K562 (cell line): ENCODE data around the gene MCCD1. TPM values are rescaled to one million over a fixed set of nuclear protein-coding genes. Genes with fewer than 3 reads are reported as not detected.

ENCODE experiments used
- CEBPG ChIP-seq, 3 experiments: fragments of 200-800 bp in 1 of 3; sonication (Bioruptor generic) in 1 of 3; sonication (generic) in 1 of 3; formaldehyde crosslinking in 1 of 3; IDR thresholded peaks in 2 of 3; conservative IDR thresholded peaks in 1 of 3; 2 replicates each; pipeline versions ENCODE4 v1.6.1 to v1.8.0; 2016 to 2022; ENCODE audit warnings: missing compliant biosample characterization in 2 of 3, missing genetic modification characterization in 2 of 3, mild to moderate bottlenecking in 1 of 3, missing genetic modification reagents in 1 of 3
- EGR1 ChIP-seq: fragments of 450-650 bp; conservative IDR thresholded peaks from 2 replicates; pipeline ENCODE4 v1.6.1; 2017; ENCODE audit warnings: mild to moderate bottlenecking
- ETS2 ChIP-seq: IDR thresholded peaks from 2 replicates; pipeline ENCODE4 v1.6.1; 2016; ENCODE audit warnings: borderline replicate concordance, missing genetic modification characterization, mild to moderate bottlenecking, moderate library complexity, missing compliant biosample characterization; ENCODE audit not compliant: poor library complexity, severe bottlenecking
- IRF2 ChIP-seq: sonication (generic); formaldehyde crosslinking; IDR thresholded peaks from 2 replicates; pipeline ENCODE4 v1.8.1; 2022; ENCODE audit warnings: mild to moderate bottlenecking, missing genetic modification reagents
- MAZ ChIP-seq, 2 experiments: fragments of 450-650 bp in 1 of 2; sonication (generic) in 1 of 2; formaldehyde crosslinking; IDR thresholded peaks in 1 of 2; conservative IDR thresholded peaks in 1 of 2; 2 replicates each; pipeline versions ENCODE4 v1.4.0 to v1.5.0; 2020; ENCODE audit warnings: mild to moderate bottlenecking in 1 of 2, missing genetic modification reagents in 1 of 2
- NFE2L1 ChIP-seq: fragments of 450-650 bp; IDR thresholded peaks from 2 replicates; pipeline ENCODE4 v1.6.1; 2016; ENCODE audit warnings: missing genetic modification characterization, low read depth, mild to moderate bottlenecking, missing compliant biosample characterization, moderate library complexity, borderline replicate concordance
- PHB ChIP-seq: fragments of 250-450 bp; sonication (Bioruptor Pico); IDR thresholded peaks from 2 replicates; pipeline ENCODE4 v1.5.0; 2021
- SMAD2 ChIP-seq: fragments of 150-350 bp; IDR thresholded peaks from 2 replicates; pipeline ENCODE4 v1.6.1; 2014; ENCODE audit warnings: low read depth, mild to moderate bottlenecking, low read length
- STAT5A ChIP-seq: IDR thresholded peaks from 2 replicates; pipeline ENCODE4 v1.6.1; 2012; ENCODE audit warnings: low read length, inconsistent platforms, borderline replicate concordance
- ZNF699 ChIP-seq: fragments of 250-450 bp; sonication (Bioruptor Pico); IDR thresholded peaks from 2 replicates; pipeline ENCODE4 v1.8.0; 2021; ENCODE audit warnings: mild to moderate bottlenecking, moderate library complexity; ENCODE audit not compliant: insufficient replicate concordance
- polyA plus RNA-seq, 8 experiments: library from polyadenylated mRNA; depleted of rRNA in 4 of 8; stranded (reverse) in 5 of 8; unstranded in 3 of 8; fragments of >200 nt; fragmentation: Nextera tagmentation in 2 of 8; fragmentation: Illumina TruSeq in 1 of 8; extraction: Ambion mirVana in 2 of 8; extraction: Trizol in 1 of 8; gene quantifications; 2 replicates each; pipeline versions ENCODE4 v1.2.1 to v1.2.3, GENCODE V29; 2011 to 2014; ENCODE audit warnings: inconsistent platforms in 1 of 8, missing spikeins in 1 of 8
- total RNA-seq, 7 experiments: library from RNA; depleted of rRNA in 6 of 7; stranded (reverse); fragments of >200 nt in 6 of 7; fragmentation: Illumina TruSeq in 2 of 7; extraction: Trizol in 2 of 7; gene quantifications; 2 replicates each; pipeline versions ENCODE4 v1.2.1 to v1.2.3, GENCODE V29; 2011 to 2021; ENCODE audit warnings: low replicate concordance in 1 of 7
- TF ChIP-seq, protein P1 (sequence below): conservative IDR thresholded peaks from 2 replicates; pipeline ENCODE4 v1.6.1; 2011; ENCODE audit warnings: low read depth, mild to moderate bottlenecking, low read length; ENCODE audit not compliant: control insufficient read depth
- TF ChIP-seq, protein P2 (sequence below), 3 experiments: fragments of 200-800 bp in 1 of 3; fragments of 250-450 bp in 1 of 3; fragments of 450-650 bp in 1 of 3; sonication (Bioruptor Pico) in 1 of 3; sonication (Bioruptor generic) in 1 of 3; formaldehyde crosslinking in 1 of 3; IDR thresholded peaks; 2 replicates each; pipeline versions ENCODE4 v1.6.1 to v1.8.0; 2016 to 2022; ENCODE audit warnings: mild to moderate bottlenecking in 2 of 3, missing genetic modification characterization in 2 of 3, missing compliant biosample characterization in 1 of 3, moderate library complexity in 1 of 3
- TF ChIP-seq, protein P3 (sequence below): sonication (generic); formaldehyde crosslinking; IDR thresholded peaks from 2 replicates; pipeline ENCODE4 v1.8.0; 2023; ENCODE audit warnings: mild to moderate bottlenecking, missing genetic modification reagents
- TF ChIP-seq, protein P4 (sequence below): sonication (generic); formaldehyde crosslinking; IDR thresholded peaks from 2 replicates; pipeline ENCODE4 v1.8.1; 2023; ENCODE audit warnings: mild to moderate bottlenecking, missing genetic modification reagents

MCCD1 gene
- total and polyA plus RNA-seq, 9 of the 15 experiments (the other 6 are each of a cell fraction or from before 2014, with no cell fraction given): not detected

DNA sequence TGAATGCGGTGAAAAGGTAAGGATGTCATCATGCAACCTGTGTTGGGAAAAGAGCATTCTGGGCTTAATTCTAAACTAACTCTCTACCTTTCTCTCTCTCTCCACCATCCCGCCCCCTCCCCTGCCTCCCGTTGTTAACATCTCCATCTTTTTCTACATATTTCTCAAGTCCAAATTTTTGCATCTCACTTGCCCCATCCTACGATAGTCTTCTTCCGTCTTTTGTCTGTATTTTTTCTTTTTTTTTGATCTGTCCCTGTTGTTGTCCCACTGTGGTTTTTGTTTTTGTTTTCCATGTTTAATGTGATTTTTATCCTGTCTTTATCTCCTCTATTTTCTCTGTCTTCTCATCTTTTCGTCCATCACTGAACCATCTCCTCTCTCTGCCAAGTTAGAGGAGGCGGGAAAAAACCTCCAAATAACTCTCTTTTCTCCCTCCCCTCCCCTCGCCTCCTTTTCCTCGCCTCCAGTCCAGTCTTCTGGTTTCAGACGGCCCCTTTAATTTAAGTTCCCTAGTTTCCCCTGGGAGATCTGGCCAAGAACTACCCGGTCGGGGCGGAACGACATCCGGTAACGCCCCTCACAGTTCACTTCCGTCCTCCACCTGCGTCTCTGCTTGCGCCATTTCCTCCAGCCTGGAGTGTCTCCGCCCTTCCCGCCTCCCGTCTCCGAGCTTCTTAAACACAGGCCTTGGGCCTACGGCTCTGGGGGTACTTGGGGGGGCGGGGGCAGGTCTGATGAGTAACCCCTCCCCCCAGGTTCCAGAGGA lies 18.4 kb downstream of the MCCD1 start, which contains the start of gene NFKBIL1 (continued):
- TF ChIP-seq ZNF699 (CRISPR knock-in tag): no peak
- TF ChIP-seq IRF2 (CRISPR knock-in tag): no peak
- TF ChIP-seq NFE2L1 (tag): no peak
- TF ChIP-seq, protein P1, sequence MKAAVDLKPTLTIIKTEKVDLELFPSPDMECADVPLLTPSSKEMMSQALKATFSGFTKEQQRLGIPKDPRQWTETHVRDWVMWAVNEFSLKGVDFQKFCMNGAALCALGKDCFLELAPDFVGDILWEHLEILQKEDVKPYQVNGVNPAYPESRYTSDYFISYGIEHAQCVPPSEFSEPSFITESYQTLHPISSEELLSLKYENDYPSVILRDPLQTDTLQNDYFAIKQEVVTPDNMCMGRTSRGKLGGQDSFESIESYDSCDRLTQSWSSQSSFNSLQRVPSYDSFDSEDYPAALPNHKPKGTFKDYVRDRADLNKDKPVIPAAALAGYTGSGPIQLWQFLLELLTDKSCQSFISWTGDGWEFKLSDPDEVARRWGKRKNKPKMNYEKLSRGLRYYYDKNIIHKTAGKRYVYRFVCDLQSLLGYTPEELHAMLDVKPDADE: peak; percentile 99
- TF ChIP-seq ETS2: no peak
- TF ChIP-seq SMAD2: no peak
- TF ChIP-seq, protein P2, sequence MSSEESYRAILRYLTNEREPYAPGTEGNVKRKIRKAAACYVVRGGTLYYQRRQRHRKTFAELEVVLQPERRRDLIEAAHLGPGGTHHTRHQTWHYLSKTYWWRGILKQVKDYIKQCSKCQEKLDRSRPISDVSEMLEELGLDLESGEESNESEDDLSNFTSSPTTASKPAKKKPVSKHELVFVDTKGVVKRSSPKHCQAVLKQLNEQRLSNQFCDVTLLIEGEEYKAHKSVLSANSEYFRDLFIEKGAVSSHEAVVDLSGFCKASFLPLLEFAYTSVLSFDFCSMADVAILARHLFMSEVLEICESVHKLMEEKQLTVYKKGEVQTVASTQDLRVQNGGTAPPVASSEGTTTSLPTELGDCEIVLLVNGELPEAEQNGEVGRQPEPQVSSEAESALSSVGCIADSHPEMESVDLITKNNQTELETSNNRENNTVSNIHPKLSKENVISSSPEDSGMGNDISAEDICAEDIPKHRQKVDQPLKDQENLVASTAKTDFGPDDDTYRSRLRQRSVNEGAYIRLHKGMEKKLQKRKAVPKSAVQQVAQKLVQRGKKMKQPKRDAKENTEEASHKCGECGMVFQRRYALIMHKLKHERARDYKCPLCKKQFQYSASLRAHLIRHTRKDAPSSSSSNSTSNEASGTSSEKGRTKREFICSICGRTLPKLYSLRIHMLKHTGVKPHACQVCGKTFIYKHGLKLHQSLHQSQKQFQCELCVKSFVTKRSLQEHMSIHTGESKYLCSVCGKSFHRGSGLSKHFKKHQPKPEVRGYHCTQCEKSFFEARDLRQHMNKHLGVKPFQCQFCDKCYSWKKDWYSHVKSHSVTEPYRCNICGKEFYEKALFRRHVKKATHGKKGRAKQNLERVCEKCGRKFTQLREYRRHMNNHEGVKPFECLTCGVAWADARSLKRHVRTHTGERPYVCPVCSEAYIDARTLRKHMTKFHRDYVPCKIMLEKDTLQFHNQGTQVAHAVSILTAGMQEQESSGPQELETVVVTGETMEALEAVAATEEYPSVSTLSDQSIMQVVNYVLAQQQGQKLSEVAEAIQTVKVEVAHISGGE (CRISPR knock-in tag; IDR thresholded peaks at IDR 0.05): peak; percentile 95 to 99 (median 97)
- peak in 1 of 2 experiments; percentile 85 for TF ChIP-seq MAZ (CRISPR knock-in tag; conservative IDR thresholded peaks at IDR 0.05 in 1 of 2, IDR thresholded peaks at IDR 0.05 in 1 of 2)
- peak; percentile 63 for TF ChIP-seq EGR1
- no peak; the same call in 1 of the 2 replicates for TF ChIP-seq STAT5A
- peak; percentile 83; the same call in 1 of the 2 replicates for TF ChIP-seq CEBPG (CRISPR knock-in tag; IDR thresholded peaks at IDR 0.05)
- peak; percentile 39 to 73; a peak in 2 of 4 replicates for TF ChIP-seq CEBPG (tag; conservative IDR thresholded peaks at IDR 0.05 in 1 of 2, IDR thresholded peaks at IDR 0.05 in 1 of 2)
- TF ChIP-seq PHB (CRISPR knock-in tag): no peak
- TF ChIP-seq, protein P3, sequence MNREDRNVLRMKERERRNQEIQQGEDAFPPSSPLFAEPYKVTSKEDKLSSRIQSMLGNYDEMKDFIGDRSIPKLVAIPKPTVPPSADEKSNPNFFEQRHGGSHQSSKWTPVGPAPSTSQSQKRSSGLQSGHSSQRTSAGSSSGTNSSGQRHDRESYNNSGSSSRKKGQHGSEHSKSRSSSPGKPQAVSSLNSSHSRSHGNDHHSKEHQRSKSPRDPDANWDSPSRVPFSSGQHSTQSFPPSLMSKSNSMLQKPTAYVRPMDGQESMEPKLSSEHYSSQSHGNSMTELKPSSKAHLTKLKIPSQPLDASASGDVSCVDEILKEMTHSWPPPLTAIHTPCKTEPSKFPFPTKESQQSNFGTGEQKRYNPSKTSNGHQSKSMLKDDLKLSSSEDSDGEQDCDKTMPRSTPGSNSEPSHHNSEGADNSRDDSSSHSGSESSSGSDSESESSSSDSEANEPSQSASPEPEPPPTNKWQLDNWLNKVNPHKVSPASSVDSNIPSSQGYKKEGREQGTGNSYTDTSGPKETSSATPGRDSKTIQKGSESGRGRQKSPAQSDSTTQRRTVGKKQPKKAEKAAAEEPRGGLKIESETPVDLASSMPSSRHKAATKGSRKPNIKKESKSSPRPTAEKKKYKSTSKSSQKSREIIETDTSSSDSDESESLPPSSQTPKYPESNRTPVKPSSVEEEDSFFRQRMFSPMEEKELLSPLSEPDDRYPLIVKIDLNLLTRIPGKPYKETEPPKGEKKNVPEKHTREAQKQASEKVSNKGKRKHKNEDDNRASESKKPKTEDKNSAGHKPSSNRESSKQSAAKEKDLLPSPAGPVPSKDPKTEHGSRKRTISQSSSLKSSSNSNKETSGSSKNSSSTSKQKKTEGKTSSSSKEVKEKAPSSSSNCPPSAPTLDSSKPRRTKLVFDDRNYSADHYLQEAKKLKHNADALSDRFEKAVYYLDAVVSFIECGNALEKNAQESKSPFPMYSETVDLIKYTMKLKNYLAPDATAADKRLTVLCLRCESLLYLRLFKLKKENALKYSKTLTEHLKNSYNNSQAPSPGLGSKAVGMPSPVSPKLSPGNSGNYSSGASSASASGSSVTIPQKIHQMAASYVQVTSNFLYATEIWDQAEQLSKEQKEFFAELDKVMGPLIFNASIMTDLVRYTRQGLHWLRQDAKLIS: 0 out of 2 replicates have a peak, but pooled peaks have one; percentile 74
- TF ChIP-seq, protein P4, sequence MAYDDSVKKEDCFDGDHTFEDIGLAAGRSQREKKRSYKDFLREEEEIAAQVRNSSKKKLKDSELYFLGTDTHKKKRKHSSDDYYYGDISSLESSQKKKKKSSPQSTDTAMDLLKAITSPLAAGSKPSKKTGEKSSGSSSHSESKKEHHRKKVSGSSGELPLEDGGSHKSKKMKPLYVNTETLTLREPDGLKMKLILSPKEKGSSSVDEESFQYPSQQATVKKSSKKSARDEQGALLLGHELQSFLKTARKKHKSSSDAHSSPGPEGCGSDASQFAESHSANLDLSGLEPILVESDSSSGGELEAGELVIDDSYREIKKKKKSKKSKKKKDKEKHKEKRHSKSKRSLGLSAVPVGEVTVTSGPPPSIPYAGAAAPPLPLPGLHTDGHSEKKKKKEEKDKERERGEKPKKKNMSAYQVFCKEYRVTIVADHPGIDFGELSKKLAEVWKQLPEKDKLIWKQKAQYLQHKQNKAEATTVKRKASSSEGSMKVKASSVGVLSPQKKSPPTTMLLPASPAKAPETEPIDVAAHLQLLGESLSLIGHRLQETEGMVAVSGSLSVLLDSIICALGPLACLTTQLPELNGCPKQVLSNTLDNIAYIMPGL (CRISPR knock-in tag): no peak; the same call in 1 of the 2 replicates
